Retinal pigment epithelial cell (primary cell): ENCODE measurements around the gene ILF2.
A peak's percentile ranks its signal among the peaks of the same experiment; 100 is the strongest.
"Not testable (repeated sequence)": the region's sequence is repeated elsewhere in the genome, so short reads cannot be mapped to it uniquely, and the experiment has no call there.

ENCODE experiments used
- DNase-seq: peaks from one replicate; pipeline ENCODE4 v3.0.0-alpha.2; 2010; ENCODE audit warnings: low read depth
- H3K4me3 ChIP-seq: 2 replicates; pipeline ENCODE4 v1.5.1; 2011; ENCODE audit warnings: mild to moderate bottlenecking, low read length, control low read depth, moderate library complexity
- TF ChIP-seq, protein P1 (sequence below): conservative IDR thresholded peaks from 2 replicates; pipeline ENCODE4 v1.5.1; 2011; ENCODE audit warnings: low read depth, low read length, control low read depth, inconsistent platforms

ILF2 gene

DNA sequence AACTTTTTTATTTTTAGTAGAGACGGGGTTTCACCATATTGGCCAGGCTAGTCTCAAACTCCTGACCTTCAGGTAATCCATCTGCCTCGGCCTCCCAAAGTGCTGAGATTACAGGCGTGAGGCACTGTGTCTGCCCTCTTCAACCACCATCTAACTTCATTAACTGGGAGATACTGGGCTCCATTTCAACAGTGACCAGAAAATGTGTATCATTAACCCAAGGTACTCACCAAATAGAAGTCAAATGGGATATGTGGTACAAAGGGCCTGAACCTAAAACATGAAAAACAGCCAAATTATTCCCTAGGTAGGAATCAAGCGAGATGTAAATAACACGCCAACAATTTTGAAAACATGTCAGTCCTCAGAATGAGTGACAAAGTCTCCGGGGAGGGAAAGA, 1.2 kb downstream of the ILF2 start:
- no peak for DNase-seq
- peak overlapping the region; percentile 97 for H3K4me3 ChIP-seq
- TF ChIP-seq, protein P1, sequence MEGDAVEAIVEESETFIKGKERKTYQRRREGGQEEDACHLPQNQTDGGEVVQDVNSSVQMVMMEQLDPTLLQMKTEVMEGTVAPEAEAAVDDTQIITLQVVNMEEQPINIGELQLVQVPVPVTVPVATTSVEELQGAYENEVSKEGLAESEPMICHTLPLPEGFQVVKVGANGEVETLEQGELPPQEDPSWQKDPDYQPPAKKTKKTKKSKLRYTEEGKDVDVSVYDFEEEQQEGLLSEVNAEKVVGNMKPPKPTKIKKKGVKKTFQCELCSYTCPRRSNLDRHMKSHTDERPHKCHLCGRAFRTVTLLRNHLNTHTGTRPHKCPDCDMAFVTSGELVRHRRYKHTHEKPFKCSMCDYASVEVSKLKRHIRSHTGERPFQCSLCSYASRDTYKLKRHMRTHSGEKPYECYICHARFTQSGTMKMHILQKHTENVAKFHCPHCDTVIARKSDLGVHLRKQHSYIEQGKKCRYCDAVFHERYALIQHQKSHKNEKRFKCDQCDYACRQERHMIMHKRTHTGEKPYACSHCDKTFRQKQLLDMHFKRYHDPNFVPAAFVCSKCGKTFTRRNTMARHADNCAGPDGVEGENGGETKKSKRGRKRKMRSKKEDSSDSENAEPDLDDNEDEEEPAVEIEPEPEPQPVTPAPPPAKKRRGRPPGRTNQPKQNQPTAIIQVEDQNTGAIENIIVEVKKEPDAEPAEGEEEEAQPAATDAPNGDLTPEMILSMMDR: no peak

GRCh38 chr1:153668672-153669071, 2.1 kb downstream of the ILF2 start:
- not testable (repeated sequence) for DNase-seq, H3K4me3 ChIP-seq

- DNase-seq: no peak
- TF ChIP-seq, protein P1: no peak
- H3K4me3 ChIP-seq: no peak overlapping the region
Observed at GRCh38 chr1:153667439-153667838, 3.4 kb downstream of the ILF2 start.

DNA sequence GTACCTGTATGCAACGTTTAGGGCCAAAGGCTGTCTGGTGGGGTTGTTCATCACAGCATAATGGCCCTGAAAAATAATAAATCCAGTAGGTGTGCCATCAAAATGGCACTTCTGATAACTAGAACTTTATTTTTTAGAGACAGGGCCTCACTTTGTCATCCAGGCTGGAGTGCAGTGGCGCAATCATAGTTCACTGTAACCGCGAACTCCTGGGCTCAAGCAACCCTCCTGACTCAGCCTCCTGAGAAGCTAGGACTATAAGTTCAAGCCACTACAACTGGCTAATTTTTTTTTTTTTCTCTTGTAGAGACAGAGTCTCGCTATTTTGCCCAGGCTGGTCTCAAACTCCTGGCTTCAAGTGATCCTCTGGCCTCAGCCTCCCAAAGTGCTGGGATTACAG, 7.6 kb downstream of the ILF2 start:
- TF ChIP-seq, protein P1: no peak
- H3K4me3 ChIP-seq: no peak overlapping the region
- no peak for DNase-seq

GRCh38 chr1:153662269-153662668, 8.5 kb downstream of the ILF2 start:
- H3K4me3 ChIP-seq: no peak overlapping the region
- DNase-seq: no peak
- TF ChIP-seq, protein P1: no peak

GRCh38 chr1:153661111-153661708, 9.6 kb downstream of the ILF2 start:
- no peak for DNase-seq

DNA sequence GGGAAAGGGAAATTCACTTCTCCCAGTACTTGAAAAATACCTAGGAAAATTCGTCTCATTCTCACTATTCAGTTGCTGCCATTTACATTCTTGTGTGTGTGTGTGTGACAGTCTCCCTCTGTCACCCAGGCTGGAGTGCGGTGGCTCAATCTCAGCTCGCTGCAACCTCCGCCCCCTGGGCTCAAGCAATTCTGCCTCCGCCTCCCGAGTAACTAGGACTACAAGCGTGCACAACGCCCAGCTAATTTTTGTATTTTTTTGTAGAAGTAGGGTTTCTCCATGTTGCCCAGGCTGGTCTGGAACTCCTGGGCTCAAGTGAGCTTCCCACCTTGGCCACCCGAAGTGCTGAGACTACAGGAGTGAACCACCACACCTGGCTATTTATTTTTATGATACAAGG, 11.1 kb downstream of the ILF2 start:
- TF ChIP-seq, protein P1: no peak
- peak overlapping the region; percentile 90 for H3K4me3 ChIP-seq
- no peak for DNase-seq

More at GRCh38 chr1:153661111-153661708, 9.6 kb downstream of the ILF2 start:
- no peak overlapping the region for H3K4me3 ChIP-seq
- TF ChIP-seq, protein P1: no peak
